ENCODE measurements around the gene CTNND1. TPM values are rescaled to one million over a fixed set of nuclear protein-coding genes. Genes with fewer than 3 reads are reported as not detected.

The CTNND1 gene
- polyA plus RNA-seq, 4 donors = 201 to 226 (median 215) TPM

Other genes starting within 250 kb of the CTNND1 start
- gene SLC43A1, start 246.1 kb upstream of the CTNND1 start, polyA plus RNA-seq (ENCODE audit: insufficient read length in 4 of 4) = 1 to 10 TPM; 5.4 to 6.6 (median 5.9) TPM
- gene TIMM10, start 231.0 kb upstream of the CTNND1 start, polyA plus RNA-seq (ENCODE audit: insufficient read length in 4 of 4) = 10 to 100 TPM; 43.8 to 56.6 (median 49.4) TPM
- gene SMTNL1, start 224.2 kb upstream of the CTNND1 start, polyA plus RNA-seq (ENCODE audit: insufficient read length in 4 of 4) = under 1 TPM; 0.10 to 0.45 (median 0.23) TPM
- 10 to 100 TPM; 38.4 to 41.1 (median 39.5) TPM for gene UBE2L6, start 194.1 kb upstream of the CTNND1 start, polyA plus RNA-seq (ENCODE audit: insufficient read length in 4 of 4)
- gene SERPING1, start 164.1 kb upstream of the CTNND1 start, polyA plus RNA-seq (ENCODE audit: insufficient read length in 4 of 4) = 100 to 1,000 TPM; 157 to 178 (median 171) TPM
- gene YPEL4, start 111.9 kb upstream of the CTNND1 start, polyA plus RNA-seq (ENCODE audit: insufficient read length in 4 of 4) = 1 to 10 TPM; 1.5 to 2.5 (median 1.8) TPM
- gene CLP1, start 104.0 kb upstream of the CTNND1 start, polyA plus RNA-seq (ENCODE audit: insufficient read length in 4 of 4) = 10 to 100 TPM; 14.6 to 17.1 (median 15.1) TPM
- 10 to 100 TPM; 54.9 to 58.4 (median 55.8) TPM for gene ZDHHC5, start 93.7 kb upstream of the CTNND1 start, polyA plus RNA-seq (ENCODE audit: insufficient read length in 4 of 4)
- 10 to 100 TPM; 19.9 to 20.3 (median 20.0) TPM for gene MED19, start 49.6 kb upstream of the CTNND1 start, polyA plus RNA-seq (ENCODE audit: insufficient read length in 4 of 4)
- 100 to 1,000 TPM; 108 to 130 (median 128) TPM for gene TMX2, start 49.2 kb upstream of the CTNND1 start, polyA plus RNA-seq (ENCODE audit: insufficient read length in 4 of 4)
- 100 to 1,000 TPM; 101 to 145 (median 118) TPM for gene SELENOH, start 20.3 kb upstream of the CTNND1 start, polyA plus RNA-seq (ENCODE audit: insufficient read length in 4 of 4)
- under 1 TPM; 0.08 to 0.22 (median 0.16) TPM for gene BTBD18, start 10.0 kb upstream of the CTNND1 start, polyA plus RNA-seq (ENCODE audit: insufficient read length in 4 of 4)